Amniotic epithelial cell (primary cell): Measurements from ENCODE around the gene PES1.
"Not testable (repeated sequence)": the region's sequence is repeated elsewhere in the genome, so short reads cannot be mapped to it uniquely, and the experiment has no call there.

Source experiments
- DNase-seq: peaks from one replicate; pipeline ENCODE4 v3.0.0-alpha.2; 2010; ENCODE audit warnings: low read depth

PES1 gene

GRCh38 chr22:30591588-30592359 lies at the start of gene PES1:
Gene PES1 (minus strand): TSS chr22:30591910. CDS start chr22:30591833, 77 bp downstream.
- peak; percentile 99 for DNase-seq

- DNase-seq = no peak
Observed at GRCh38 chr22:30640839-30641430, 49.2 kb upstream of the PES1 start.

GRCh38 chr22:30640361-30640760 lies 48.7 kb upstream of the PES1 start:
- no peak for DNase-seq

GRCh38 chr22:30637701-30638114 lies 46.0 kb upstream of the PES1 start:
- no peak for DNase-seq

- DNase-seq = no peak
Observed at GRCh38 chr22:30636226-30637077, 44.7 kb upstream of the PES1 start.

GRCh38 chr22:30635273-30636225 lies 43.8 kb upstream of the PES1 start, which contains the start of gene SLC35E4:
Gene SLC35E4 (plus strand): TSS chr22:30635781. CDS start chr22:30636451, 670 bp downstream.
- DNase-seq = peak; percentile 76

GRCh38 chr22:30634471-30635233 lies 42.9 kb upstream of the PES1 start:
- peak; percentile 86 for DNase-seq

GRCh38 chr22:30631469-30631868 lies 39.8 kb upstream of the PES1 start:
- DNase-seq = not testable (repeated sequence)

GRCh38 chr22:30628491-30628890 lies 36.8 kb upstream of the PES1 start:
- DNase-seq = no peak

GRCh38 chr22:30627471-30627870 lies 35.8 kb upstream of the PES1 start:
- no peak for DNase-seq

GRCh38 chr22:30626413-30626812 lies 34.7 kb upstream of the PES1 start:
- DNase-seq = no peak

GRCh38 chr22:30619909-30620308 lies 28.2 kb upstream of the PES1 start:
- not testable (repeated sequence) for DNase-seq

GRCh38 chr22:30617819-30618218 lies 26.1 kb upstream of the PES1 start:
- no peak for DNase-seq

GRCh38 chr22:30615543-30615954 lies 23.8 kb upstream of the PES1 start:
- no peak for DNase-seq

GRCh38 chr22:30614879-30615278 lies 23.2 kb upstream of the PES1 start:
- no peak for DNase-seq

- no peak for DNase-seq
Observed at GRCh38 chr22:30614268-30614667, 22.6 kb upstream of the PES1 start.

- no peak for DNase-seq
Observed at GRCh38 chr22:30612789-30613188, 21.1 kb upstream of the PES1 start.

GRCh38 chr22:30611197-30611596 lies 19.5 kb upstream of the PES1 start:
- DNase-seq = no peak

- no peak for DNase-seq
Observed at GRCh38 chr22:30610299-30610698, 18.6 kb upstream of the PES1 start.
